Fibroblast of lung (primary cell): Measurements from ENCODE around the gene TECR. TPM values are rescaled to one million over a fixed set of nuclear protein-coding genes. Genes with fewer than 3 reads are reported as not detected.

ENCODE experiments used
- DNase-seq, 2 donors: peaks; one replicate each; pipeline versions ENCODE4 v3.0.0 to v3.0.0-alpha.2; 2010; ENCODE audit warnings: low read depth in 2 of 2
- H2AFZ ChIP-seq: 2 replicates; pipeline ENCODE4 v1.5.1; 2012; ENCODE audit warnings: low read length, control low read depth, inconsistent platforms
- H3K27ac ChIP-seq: 2 replicates; pipeline ENCODE4 v1.5.1; 2011; ENCODE audit warnings: low read length, control low read depth; ENCODE audit not compliant: insufficient read depth
- H3K27me3 ChIP-seq: 2 replicates; pipeline ENCODE4 v1.5.1; 2011; ENCODE audit warnings: mild to moderate bottlenecking, low read length; ENCODE audit not compliant: control insufficient read depth, insufficient read depth
- H3K36me3 ChIP-seq: 2 replicates; pipeline ENCODE4 v1.5.1; 2011; ENCODE audit warnings: low read length; ENCODE audit not compliant: control insufficient read depth, insufficient read depth
- H3K4me1 ChIP-seq: 2 replicates; pipeline ENCODE4 v1.5.1; 2011; ENCODE audit warnings: low read length; ENCODE audit not compliant: control insufficient read depth, insufficient read depth; ENCODE audit errors: extremely low read depth
- H3K4me2 ChIP-seq: 2 replicates; pipeline ENCODE4 v1.5.1; 2011; ENCODE audit warnings: low read length, control low read depth; ENCODE audit not compliant: insufficient read depth; ENCODE audit errors: extremely low read depth
- H3K4me3 ChIP-seq, 4 experiments: fragments of 200-600 bp in 1 of 4; sonication (generic) in 1 of 4; replicated peaks in 1 of 4; 2 replicates each; pipeline ENCODE4 v1.5.1; 2011 to 2016; ENCODE audit warnings: low read length in 4 of 4, low read depth in 3 of 4, mild to moderate bottlenecking in 3 of 4, control low read depth in 2 of 4, inconsistent platforms in 1 of 4, mixed read lengths in 1 of 4; ENCODE audit not compliant: insufficient read depth in 1 of 4; ENCODE audit errors: control extremely low read depth in 1 of 4
- H3K79me2 ChIP-seq: 2 replicates; pipeline ENCODE4 v1.5.1; 2012; ENCODE audit warnings: mild to moderate bottlenecking, low read length, inconsistent platforms; ENCODE audit not compliant: control insufficient read depth, insufficient read depth
- H3K9ac ChIP-seq: 2 replicates; pipeline ENCODE4 v1.5.1; 2011; ENCODE audit warnings: mild to moderate bottlenecking, low read length, control low read depth; ENCODE audit not compliant: insufficient read depth
- H3K9me3 ChIP-seq: 2 replicates; pipeline ENCODE4 v1.5.1; 2012; ENCODE audit warnings: low read depth, low read length; ENCODE audit not compliant: control insufficient read depth, insufficient read depth
- H4K20me1 ChIP-seq: 2 replicates; pipeline ENCODE4 v1.5.1; 2011; ENCODE audit warnings: low read length; ENCODE audit not compliant: control insufficient read depth, insufficient read depth; ENCODE audit errors: extremely low read depth
- EZH2 ChIP-seq: IDR thresholded peaks from 2 replicates; pipeline ENCODE4 v1.5.1; 2012; ENCODE audit warnings: low read length, control low read depth, mild to moderate bottlenecking; ENCODE audit errors: missing control alignments
- polyA plus RNA-seq, 2 donors: library from polyadenylated mRNA; depleted of rRNA in 1 of 2; stranded (reverse) in 1 of 2; unstranded in 1 of 2; fragments of >200 nt; gene quantifications; 2 replicates each; pipeline ENCODE4 v1.2.1, GENCODE V29; 2011 to 2012; ENCODE audit warnings: missing spikeins in 1 of 2
- total RNA-seq: library from RNA; depleted of rRNA; stranded (reverse); fragments of >200 nt; gene quantifications from 2 replicates; pipeline ENCODE4 v1.2.1, GENCODE V29; 2014
- TF ChIP-seq, protein P1 (sequence below), 2 donors: IDR thresholded peaks in 1 of 2; conservative IDR thresholded peaks in 1 of 2; 1 replicate in 1 of 2; 2 replicates in 1 of 2; pipeline ENCODE4 v1.5.1; 2011 to 2012; ENCODE audit warnings: low read length in 2 of 2, control low read depth in 1 of 2, inconsistent platforms in 1 of 2, low read depth in 1 of 2, mild to moderate bottlenecking in 1 of 2

Gene TECR
- total and polyA plus RNA-seq, 2 donors (not counting 1 experiment from before 2014, with no cell fraction given), result 34.0 to 73.4 TPM

- H4K20me1 ChIP-seq, result no peaks in the 10 kb centered on the region
- H3K27me3 ChIP-seq, result no peaks in the 10 kb centered on the region
- H3K36me3 ChIP-seq, result peaks cover 5% of the 10 kb centered on the region
- peak overlapping the region; percentile 85 for H3K9ac ChIP-seq
- no peak for DNase-seq
- no peaks in the 10 kb centered on the region for H3K9me3 ChIP-seq
- H2AFZ ChIP-seq, result no peak overlapping the region
- peaks cover 6% of the 10 kb centered on the region for H3K4me1 ChIP-seq
- TF ChIP-seq, protein P1, sequence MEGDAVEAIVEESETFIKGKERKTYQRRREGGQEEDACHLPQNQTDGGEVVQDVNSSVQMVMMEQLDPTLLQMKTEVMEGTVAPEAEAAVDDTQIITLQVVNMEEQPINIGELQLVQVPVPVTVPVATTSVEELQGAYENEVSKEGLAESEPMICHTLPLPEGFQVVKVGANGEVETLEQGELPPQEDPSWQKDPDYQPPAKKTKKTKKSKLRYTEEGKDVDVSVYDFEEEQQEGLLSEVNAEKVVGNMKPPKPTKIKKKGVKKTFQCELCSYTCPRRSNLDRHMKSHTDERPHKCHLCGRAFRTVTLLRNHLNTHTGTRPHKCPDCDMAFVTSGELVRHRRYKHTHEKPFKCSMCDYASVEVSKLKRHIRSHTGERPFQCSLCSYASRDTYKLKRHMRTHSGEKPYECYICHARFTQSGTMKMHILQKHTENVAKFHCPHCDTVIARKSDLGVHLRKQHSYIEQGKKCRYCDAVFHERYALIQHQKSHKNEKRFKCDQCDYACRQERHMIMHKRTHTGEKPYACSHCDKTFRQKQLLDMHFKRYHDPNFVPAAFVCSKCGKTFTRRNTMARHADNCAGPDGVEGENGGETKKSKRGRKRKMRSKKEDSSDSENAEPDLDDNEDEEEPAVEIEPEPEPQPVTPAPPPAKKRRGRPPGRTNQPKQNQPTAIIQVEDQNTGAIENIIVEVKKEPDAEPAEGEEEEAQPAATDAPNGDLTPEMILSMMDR (conservative IDR thresholded peaks at IDR 0.05 in 1 of 2, IDR thresholded peaks at IDR 0.05 in 1 of 2; ENCODE audit: low read depth in 1 of 2, low read length in 2 of 2), result no peak
- TF ChIP-seq EZH2, result no peak
- peaks cover 18% of the 10 kb centered on the region for H3K79me2 ChIP-seq
- peak overlapping the region; percentile 84 for H3K4me2 ChIP-seq
- peak overlapping the region; percentile 90 to 100 (median 97) for H3K4me3 ChIP-seq
- H3K27ac ChIP-seq, result peak overlapping the region; percentile 68
These were observed 41.6 kb downstream of the TECR start for GRCh38 chr19:14570864-14571527.

- TF ChIP-seq, protein P1 (conservative IDR thresholded peaks at IDR 0.05 in 1 of 2, IDR thresholded peaks at IDR 0.05 in 1 of 2; ENCODE audit: low read depth in 1 of 2, low read length in 2 of 2), result peak; percentile 51 to 62
- no peak for TF ChIP-seq EZH2
- Histone ChIP-seq H3K9ac (peak within 1 kb of the TSS; percentile 85), H2AFZ (peak within 1 kb of the TSS; percentile 96), H3K4me2 (peak within 1 kb of the TSS; percentile 84), H3K27me3 (no peaks in the 10 kb centered on the region), H3K79me2 (peaks cover 18% of the 10 kb centered on the region), H3K27ac (peak within 1 kb of the TSS; percentile 68), H3K9me3 (no peaks in the 10 kb centered on the region), H3K36me3 (peaks cover 5% of the 10 kb centered on the region), H4K20me1 (no peaks in the 10 kb centered on the region), H3K4me3 (peak within 1 kb of the TSS; percentile 90 to 100 (median 97)), H3K4me1 (peaks cover 6% of the 10 kb centered on the region)
- peak; percentile 94 to 96 for DNase-seq
These were observed 42.5 kb downstream of the TECR start, which contains the start of gene NDUFB7 for GRCh38 chr19:14571695-14572490. TSS of gene NDUFB7 (minus strand) at chr19:14572066. CDS start at chr19:14572000, 66 bp downstream.

DNA sequence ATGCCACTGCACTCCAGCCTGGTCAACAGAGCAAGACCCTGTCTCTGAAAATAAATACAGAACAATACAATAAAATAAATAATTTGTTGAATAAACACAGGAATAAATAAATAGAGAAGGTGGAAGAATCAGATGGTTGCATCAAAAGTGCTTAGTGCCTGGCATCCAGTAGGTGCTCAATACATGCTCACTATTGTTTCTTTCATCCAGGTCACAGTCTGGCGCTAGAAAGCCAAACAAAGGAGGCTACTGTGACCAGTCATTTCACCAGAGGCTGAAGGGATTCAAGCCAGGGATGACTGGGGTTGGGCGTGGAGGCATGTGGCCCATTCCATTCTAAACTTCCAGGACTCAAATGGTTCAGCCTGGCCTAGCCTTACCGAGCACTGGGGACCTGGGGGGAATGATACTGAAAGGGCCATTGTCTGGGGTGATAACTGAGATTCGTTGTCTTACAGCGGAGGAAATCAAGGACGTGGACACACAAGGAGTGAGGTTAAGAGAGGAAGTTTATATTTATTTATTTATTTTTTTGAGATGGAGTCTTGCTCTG lies 46.1 kb downstream of the TECR start:
- no peak overlapping the region for H3K4me2 ChIP-seq
- H3K36me3 ChIP-seq, result no peaks in the 10 kb centered on the region
- TF ChIP-seq, protein P1 (conservative IDR thresholded peaks at IDR 0.05 in 1 of 2, IDR thresholded peaks at IDR 0.05 in 1 of 2; ENCODE audit: low read depth in 1 of 2, low read length in 2 of 2), result no peak
- TF ChIP-seq EZH2, result no peak
- no peaks in the 10 kb centered on the region for H3K9me3 ChIP-seq
- H3K27ac ChIP-seq, result no peak overlapping the region
- H3K4me1 ChIP-seq, result peaks cover 6% of the 10 kb centered on the region
- no peak overlapping the region for H3K9ac ChIP-seq
- no peak overlapping the region for H2AFZ ChIP-seq
- no peak overlapping the region for H3K4me3 ChIP-seq
- peaks cover 14% of the 10 kb centered on the region for H3K79me2 ChIP-seq
- no peaks in the 10 kb centered on the region for H3K27me3 ChIP-seq
- H4K20me1 ChIP-seq, result no peaks in the 10 kb centered on the region
- DNase-seq, result no peak
